Epithelial cell of esophagus (primary cell): ENCODE data around the gene IL9R.

Source experiments
- DNase-seq: peaks from one replicate; pipeline ENCODE4 v3.0.0; 2010; ENCODE audit warnings: low read depth
- H3K4me3 ChIP-seq: 2 replicates; pipeline ENCODE4 v1.5.1; 2011; ENCODE audit warnings: mild to moderate bottlenecking, low read length, control low read depth
- TF ChIP-seq, protein P1 (sequence below): IDR thresholded peaks from 2 replicates; pipeline ENCODE4 v1.5.1; 2011; ENCODE audit warnings: low read depth, mild to moderate bottlenecking, low read length, control low read depth, inconsistent platforms; ENCODE audit not compliant: insufficient read depth; ENCODE audit errors: missing control alignments

The IL9R gene

DNA sequence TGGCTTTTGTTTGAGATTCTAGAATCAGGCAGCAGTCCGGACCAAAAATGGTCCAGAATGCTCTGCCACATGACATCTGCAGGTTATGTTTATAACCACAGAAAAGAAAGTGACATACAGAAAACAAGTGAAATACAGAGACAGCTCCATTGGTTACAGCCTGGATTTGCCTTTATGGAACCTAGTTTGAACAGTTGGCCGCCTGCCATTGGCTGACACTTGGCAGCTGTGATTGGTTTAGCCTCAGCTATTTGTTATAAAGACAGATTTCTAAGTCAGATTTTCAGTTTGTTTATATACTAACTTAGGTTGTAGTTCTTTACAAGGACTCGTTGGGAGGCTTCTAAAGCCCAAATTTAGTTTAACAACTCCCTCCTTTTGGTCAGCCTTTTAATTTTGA, 40.8 kb upstream of the IL9R start:
- no peak overlapping the region for H3K4me3 ChIP-seq
- DNase-seq = no peak

DNA sequence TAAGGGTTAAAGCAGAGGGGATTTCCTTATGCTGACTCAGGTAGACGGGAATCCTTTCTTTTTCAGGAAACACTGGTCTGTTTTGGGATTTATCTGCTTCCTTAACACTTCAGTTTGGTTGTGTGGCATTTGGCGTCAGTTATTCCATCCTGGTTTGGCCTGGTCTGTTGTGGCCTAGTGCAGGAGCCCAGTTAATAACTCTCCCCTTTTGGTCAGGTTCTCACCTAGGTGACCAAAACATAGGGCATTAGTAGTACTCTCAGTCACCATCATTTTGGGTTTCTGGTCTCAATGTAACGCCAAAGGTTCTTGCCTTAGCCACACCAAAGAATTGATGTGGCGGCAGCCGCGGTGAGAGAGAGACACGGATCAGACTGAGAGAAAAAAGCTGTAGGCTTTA, 39.7 kb upstream of the IL9R start:
- no peak for DNase-seq
- TF ChIP-seq, protein P1, sequence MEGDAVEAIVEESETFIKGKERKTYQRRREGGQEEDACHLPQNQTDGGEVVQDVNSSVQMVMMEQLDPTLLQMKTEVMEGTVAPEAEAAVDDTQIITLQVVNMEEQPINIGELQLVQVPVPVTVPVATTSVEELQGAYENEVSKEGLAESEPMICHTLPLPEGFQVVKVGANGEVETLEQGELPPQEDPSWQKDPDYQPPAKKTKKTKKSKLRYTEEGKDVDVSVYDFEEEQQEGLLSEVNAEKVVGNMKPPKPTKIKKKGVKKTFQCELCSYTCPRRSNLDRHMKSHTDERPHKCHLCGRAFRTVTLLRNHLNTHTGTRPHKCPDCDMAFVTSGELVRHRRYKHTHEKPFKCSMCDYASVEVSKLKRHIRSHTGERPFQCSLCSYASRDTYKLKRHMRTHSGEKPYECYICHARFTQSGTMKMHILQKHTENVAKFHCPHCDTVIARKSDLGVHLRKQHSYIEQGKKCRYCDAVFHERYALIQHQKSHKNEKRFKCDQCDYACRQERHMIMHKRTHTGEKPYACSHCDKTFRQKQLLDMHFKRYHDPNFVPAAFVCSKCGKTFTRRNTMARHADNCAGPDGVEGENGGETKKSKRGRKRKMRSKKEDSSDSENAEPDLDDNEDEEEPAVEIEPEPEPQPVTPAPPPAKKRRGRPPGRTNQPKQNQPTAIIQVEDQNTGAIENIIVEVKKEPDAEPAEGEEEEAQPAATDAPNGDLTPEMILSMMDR = no peak
- no peak overlapping the region for H3K4me3 ChIP-seq

More for the DNA sequence above, 40.8 kb upstream of the IL9R start:
- TF ChIP-seq, protein P1 = no peak

DNA sequence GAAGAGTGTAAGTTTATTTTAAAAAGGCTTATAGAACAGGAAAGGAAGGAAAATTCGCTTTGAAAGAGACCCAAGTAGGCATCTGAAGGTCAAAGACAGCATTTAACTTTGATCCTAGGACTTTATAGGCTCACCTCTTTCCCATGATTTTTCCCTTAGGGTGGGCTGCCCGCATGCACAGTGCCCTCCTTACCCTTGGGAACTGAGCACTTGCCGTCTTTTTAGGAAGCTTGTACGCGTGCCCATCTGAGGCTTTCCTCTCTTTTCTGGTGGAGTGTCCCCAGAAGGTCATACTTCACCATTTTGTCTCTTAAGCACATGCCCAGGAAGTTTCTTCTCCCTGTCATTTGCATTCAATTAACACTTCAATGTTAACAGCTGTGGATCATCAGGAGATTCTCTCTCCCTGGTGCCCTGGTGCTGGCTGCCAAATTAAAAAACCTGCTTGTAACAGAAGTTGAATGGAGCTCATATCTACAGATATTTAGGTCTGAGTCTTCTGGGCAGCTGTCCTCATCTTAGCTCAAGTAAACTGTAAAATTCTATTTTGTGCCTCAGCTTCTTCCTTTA, 38.4 kb upstream of the IL9R start:
- DNase-seq = no peak
- H3K4me3 ChIP-seq = no peak overlapping the region
- TF ChIP-seq, protein P1 = no peak

DNA sequence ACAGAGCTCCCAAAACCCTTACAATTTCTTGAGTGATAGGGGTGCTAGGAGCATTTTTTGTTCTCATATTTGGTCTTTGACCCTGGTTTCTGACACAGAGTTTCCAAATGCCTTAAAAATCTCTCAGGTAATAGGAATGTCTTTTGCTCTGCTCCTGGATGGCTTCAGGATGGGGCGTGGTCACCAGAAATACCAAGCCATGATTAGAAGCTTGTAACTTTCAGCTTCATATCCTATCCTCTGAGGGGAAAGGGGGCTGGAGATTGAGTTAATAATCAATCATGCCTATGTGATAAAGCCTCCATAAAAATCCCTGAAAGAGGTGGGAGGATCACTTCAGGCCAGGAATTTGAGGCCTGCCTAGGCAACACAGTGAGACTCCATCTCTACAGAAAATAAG, 34.6 kb upstream of the IL9R start:
- no peak overlapping the region for H3K4me3 ChIP-seq
- TF ChIP-seq, protein P1 = no peak
- no peak for DNase-seq

DNA sequence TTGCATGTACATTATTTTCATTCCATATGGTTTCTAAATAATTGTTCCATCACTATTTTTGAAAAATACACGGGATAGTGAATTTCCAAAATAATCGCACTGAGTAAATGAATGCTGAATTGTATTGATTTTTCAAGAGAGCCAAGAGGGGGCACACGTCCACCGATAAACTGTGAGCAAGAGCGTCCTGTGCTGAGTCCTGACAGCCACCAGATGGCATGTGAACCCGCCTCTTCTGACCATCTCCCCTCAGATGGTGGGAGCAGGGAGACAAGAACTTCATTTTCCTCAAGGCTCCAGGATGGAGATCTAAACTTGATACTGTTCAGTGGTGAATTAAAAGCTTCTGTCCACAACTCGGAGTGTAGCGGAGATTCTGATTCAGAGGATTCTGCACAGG, 30.6 kb upstream of the IL9R start:
- DNase-seq = peak; percentile 11
- no peak overlapping the region for H3K4me3 ChIP-seq
- TF ChIP-seq, protein P1 = no peak

DNA sequence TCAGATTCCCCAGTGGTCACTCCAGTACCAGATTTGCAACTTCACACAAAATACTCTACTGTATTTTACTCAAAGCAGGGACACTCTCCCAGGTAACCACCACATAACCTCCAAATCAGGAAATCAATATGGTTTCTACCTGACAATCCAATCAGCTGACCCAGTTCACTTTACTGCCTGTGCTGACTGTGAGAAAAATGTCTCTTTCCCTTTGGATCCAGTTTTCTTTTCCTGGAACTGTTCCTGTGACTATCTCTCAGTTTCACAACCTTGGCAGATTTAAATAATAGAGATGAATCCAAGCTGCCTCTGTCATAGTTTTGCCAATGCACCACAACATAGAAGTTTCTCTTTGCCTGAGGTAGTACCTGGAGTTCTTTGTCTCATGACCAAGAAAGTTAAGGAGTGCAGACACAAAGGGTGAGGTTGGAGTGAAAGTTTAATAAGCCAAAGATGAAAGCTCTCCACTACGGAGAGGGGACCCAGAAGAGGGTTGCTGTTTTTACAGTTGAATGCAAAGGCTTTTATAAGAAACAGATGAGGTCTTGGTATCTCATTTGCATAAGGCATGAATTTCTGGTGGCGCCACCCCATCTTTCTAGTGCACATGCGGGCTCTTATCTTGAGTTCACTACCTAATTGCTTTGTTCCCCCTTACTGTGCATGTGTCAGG, 29.7 kb upstream of the IL9R start:
- TF ChIP-seq, protein P1 = no peak
- no peak overlapping the region for H3K4me3 ChIP-seq
- DNase-seq = peak; percentile 14

DNA sequence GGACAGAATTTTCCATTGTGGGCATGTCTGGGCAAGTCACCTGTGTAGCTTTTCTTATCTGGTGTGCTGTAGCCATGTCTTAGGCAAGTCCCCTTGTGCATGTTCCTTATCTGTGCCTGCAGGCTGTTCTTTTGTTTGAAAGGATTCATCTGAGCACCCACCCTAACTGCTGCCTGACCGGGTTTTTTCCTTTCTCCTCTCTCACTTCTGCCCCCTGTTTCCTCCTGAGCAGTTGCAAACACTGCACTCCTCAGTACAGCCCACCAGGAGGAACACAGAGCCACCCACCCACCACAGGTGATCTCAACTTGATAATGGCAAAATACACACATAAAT, 29.2 kb upstream of the IL9R start:
- DNase-seq = no peak
- TF ChIP-seq, protein P1 = no peak
- no peak overlapping the region for H3K4me3 ChIP-seq
